Keratinocyte (primary cell): ENCODE data around the gene PPARGC1A. TPM values are rescaled to one million over a fixed set of nuclear protein-coding genes. Genes with fewer than 3 reads are reported as not detected.

Experiments
- DNase-seq: peaks from one replicate; pipeline ENCODE4 v3.0.0-alpha.2; 2011; ENCODE audit warnings: low read depth, missing footprints, low spot score
- FAIRE-seq: peaks from 2 replicates; lab custom pipeline; 2011; peaks lifted over from hg19 to GRCh38; lab: Jason Lieb, UNC
- H2AFZ ChIP-seq: 2 replicates; pipeline ENCODE4 v1.6.0; 2012; ENCODE audit warnings: low read length, control low read depth, inconsistent platforms; ENCODE audit not compliant: control insufficient read depth
- H3K27ac ChIP-seq: 2 replicates; pipeline ENCODE4 v1.5.1; 2011; ENCODE audit warnings: low read length; ENCODE audit not compliant: control insufficient read depth, insufficient read depth
- H3K27me3 ChIP-seq: 3 replicates; pipeline ENCODE4 v1.6.0; 2011; ENCODE audit warnings: low read length; ENCODE audit not compliant: control insufficient read depth, insufficient read depth; ENCODE audit errors: extremely low read depth
- H3K36me3 ChIP-seq, 2 experiments: 2 replicates in 1 of 2; 3 replicates in 1 of 2; pipeline ENCODE4 v1.5.1; 2011; ENCODE audit warnings: low read length in 2 of 2, mild to moderate bottlenecking in 1 of 2; ENCODE audit not compliant: control insufficient read depth in 2 of 2, insufficient read depth in 2 of 2; ENCODE audit errors: extremely low read depth in 1 of 2
- H3K4me1 ChIP-seq: 3 replicates; pipeline ENCODE4 v1.5.1; 2011; ENCODE audit warnings: low read length; ENCODE audit not compliant: control insufficient read depth, insufficient read depth; ENCODE audit errors: extremely low read depth
- H3K4me2 ChIP-seq: 3 replicates; pipeline ENCODE4 v1.6.0; 2011; ENCODE audit warnings: low read depth, low read length; ENCODE audit not compliant: control insufficient read depth, insufficient read depth; ENCODE audit errors: extremely low read depth
- H3K4me3 ChIP-seq, 3 experiments: fragments of 200-600 bp in 1 of 3; sonication (generic) in 1 of 3; 2 replicates in 2 of 3; 3 replicates in 1 of 3; pipeline ENCODE4 v1.5.1; 2011 to 2016; ENCODE audit warnings: low read length in 3 of 3, mild to moderate bottlenecking in 3 of 3, control low read depth in 2 of 3, inconsistent platforms in 1 of 3, low read depth in 1 of 3, mixed read lengths in 1 of 3, mixed run types in 1 of 3, moderate library complexity in 1 of 3; ENCODE audit not compliant: control insufficient read depth in 2 of 3, insufficient read depth in 2 of 3; ENCODE audit errors: extremely low read depth in 1 of 3
- H3K79me2 ChIP-seq: 2 replicates; pipeline ENCODE4 v1.6.0; 2012; ENCODE audit warnings: low read length; ENCODE audit not compliant: control insufficient read depth, insufficient read depth
- H3K9ac ChIP-seq: 3 replicates; pipeline ENCODE4 v1.6.0; 2011; ENCODE audit warnings: low read length; ENCODE audit not compliant: control insufficient read depth, insufficient read depth; ENCODE audit errors: extremely low read depth
- H3K9me1 ChIP-seq: 3 replicates; pipeline ENCODE4 v1.6.0; 2011; ENCODE audit warnings: low read length; ENCODE audit not compliant: control insufficient read depth, insufficient read depth; ENCODE audit errors: extremely low read depth
- H3K9me3 ChIP-seq: 2 replicates; pipeline ENCODE4 v1.5.1; 2012; ENCODE audit warnings: low read depth, low read length; ENCODE audit not compliant: control insufficient read depth
- H4K20me1 ChIP-seq: 3 replicates; pipeline ENCODE4 v1.6.0; 2011; ENCODE audit warnings: low read length; ENCODE audit not compliant: control insufficient read depth, insufficient read depth; ENCODE audit errors: extremely low read depth
- CTCF ChIP-seq, 3 experiments: IDR thresholded peaks in 1 of 3; conservative IDR thresholded peaks in 1 of 3; optimal IDR thresholded peaks in 1 of 3; 2 replicates in 2 of 3; 3 replicates in 1 of 3; pipeline versions ENCODE3 to v1.5.1; 2011; ENCODE audit warnings: low read length in 3 of 3, mild to moderate bottlenecking in 3 of 3, moderate library complexity in 2 of 3, control low read depth in 1 of 3, inconsistent platforms in 1 of 3; ENCODE audit not compliant: insufficient read depth in 2 of 3; ENCODE audit errors: extremely low read depth in 1 of 3
- EZH2 ChIP-seq: IDR thresholded peaks from one replicate; pipeline ENCODE4 v1.6.1; 2012; ENCODE audit warnings: inconsistent platforms, mild to moderate bottlenecking, low read length, moderate library complexity
- dilution Hi-C: fragments of 300-500 bp; cut with MboI; formaldehyde crosslinking; loops from one replicate; pipeline ENCODE4 v1.7.0; 2020; ENCODE audit warnings: low sequenced_read_pairs; ENCODE audit not compliant: extremely low pct_ligation_motif_present
- polyA plus RNA-seq, 5 experiments: library from polyadenylated mRNA; depleted of rRNA in 3 of 5; stranded (reverse) in 3 of 5; stranded (forward) in 1 of 5; unstranded in 1 of 5; fragments of >200 nt; gene quantifications; 1 replicate in 1 of 5; 2 replicates in 3 of 5; 3 replicates in 1 of 5; pipeline versions ENCODE4 v1.2.1 to v1.2.3, GENCODE V29; 2011 to 2012; ENCODE audit warnings: missing spikeins in 2 of 5, low read depth in 1 of 5, low replicate concordance in 1 of 5

Gene PPARGC1A
- polyA plus RNA-seq, 1 donor (not counting 4 experiments of a cell fraction or from before 2014, with no cell fraction given) = 0.18 TPM

- Histone ChIP-seq H3K27me3 (no peaks in the 10 kb centered on the region), H2AFZ (peak overlapping the region; percentile 86), H3K9ac (no peak overlapping the region), H3K4me1 (peaks cover 29% of the 10 kb centered on the region), H3K4me2 (peak overlapping the region; percentile 65), H4K20me1 (no peaks in the 10 kb centered on the region), H3K9me3 (no peaks in the 10 kb centered on the region), H3K9me1 (no peaks in the 10 kb centered on the region), H3K27ac (no peak overlapping the region), H3K36me3 (no peaks in the 10 kb centered on the region), H3K4me3 (peak overlapping the region in 2 of 3 experiments; percentile 37 to 49), H3K79me2 (no peaks in the 10 kb centered on the region)
- no peak for TF ChIP-seq EZH2
- TF ChIP-seq CTCF (optimal IDR thresholded peaks at IDR 0.05 in 1 of 3, IDR thresholded peaks at IDR 0.05 in 1 of 3, conservative IDR thresholded peaks at IDR 0.05 in 1 of 3; ENCODE audit: extremely low read depth in 1 of 3, insufficient read depth in 2 of 3, low read length in 3 of 3) = no peak
- dilution Hi-C loops = no loop called here
- DNase-seq (no peak), FAIRE-seq (peak; percentile 39)
Observed at GRCh38 chr4:23889391-23889790, 456 bp downstream of the PPARGC1A start.

GRCh38 chr4:23888421-23889319 lies 1.2 kb downstream of the PPARGC1A start:
- no peak overlapping the region for H3K9ac ChIP-seq
- H3K4me1 ChIP-seq = peaks cover 29% of the 10 kb centered on the region
- H3K4me2 ChIP-seq = peak overlapping the region; percentile 65
- H3K9me1 ChIP-seq = no peaks in the 10 kb centered on the region
- no peaks in the 10 kb centered on the region for H3K27me3 ChIP-seq
- DNase-seq (no peak), FAIRE-seq (peak; percentile 88)
- no peaks in the 10 kb centered on the region for H3K9me3 ChIP-seq
- dilution Hi-C loops = no loop called here
- peak overlapping the region; percentile 86 for H2AFZ ChIP-seq
- H3K79me2 ChIP-seq = no peaks in the 10 kb centered on the region
- TF ChIP-seq EZH2 (no peak), CTCF (optimal IDR thresholded peaks at IDR 0.05 in 1 of 3, IDR thresholded peaks at IDR 0.05 in 1 of 3, conservative IDR thresholded peaks at IDR 0.05 in 1 of 3; ENCODE audit: extremely low read depth in 1 of 3, insufficient read depth in 2 of 3, low read length in 3 of 3) (no peak)
- H4K20me1 ChIP-seq = no peaks in the 10 kb centered on the region
- no peak overlapping the region for H3K27ac ChIP-seq
- no peaks in the 10 kb centered on the region for H3K36me3 ChIP-seq
- peak overlapping the region; percentile 3 to 49 (median 37) for H3K4me3 ChIP-seq
